ENCODE measurements around the gene SPTSSA. TPM values are rescaled to one million over a fixed set of nuclear protein-coding genes. Genes with fewer than 3 reads are reported as not detected.

The SPTSSA gene, protein sequence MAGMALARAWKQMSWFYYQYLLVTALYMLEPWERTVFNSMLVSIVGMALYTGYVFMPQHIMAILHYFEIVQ
- total RNA-seq = 14.8 and 16.5 TPM in 2 replicates

DNA sequence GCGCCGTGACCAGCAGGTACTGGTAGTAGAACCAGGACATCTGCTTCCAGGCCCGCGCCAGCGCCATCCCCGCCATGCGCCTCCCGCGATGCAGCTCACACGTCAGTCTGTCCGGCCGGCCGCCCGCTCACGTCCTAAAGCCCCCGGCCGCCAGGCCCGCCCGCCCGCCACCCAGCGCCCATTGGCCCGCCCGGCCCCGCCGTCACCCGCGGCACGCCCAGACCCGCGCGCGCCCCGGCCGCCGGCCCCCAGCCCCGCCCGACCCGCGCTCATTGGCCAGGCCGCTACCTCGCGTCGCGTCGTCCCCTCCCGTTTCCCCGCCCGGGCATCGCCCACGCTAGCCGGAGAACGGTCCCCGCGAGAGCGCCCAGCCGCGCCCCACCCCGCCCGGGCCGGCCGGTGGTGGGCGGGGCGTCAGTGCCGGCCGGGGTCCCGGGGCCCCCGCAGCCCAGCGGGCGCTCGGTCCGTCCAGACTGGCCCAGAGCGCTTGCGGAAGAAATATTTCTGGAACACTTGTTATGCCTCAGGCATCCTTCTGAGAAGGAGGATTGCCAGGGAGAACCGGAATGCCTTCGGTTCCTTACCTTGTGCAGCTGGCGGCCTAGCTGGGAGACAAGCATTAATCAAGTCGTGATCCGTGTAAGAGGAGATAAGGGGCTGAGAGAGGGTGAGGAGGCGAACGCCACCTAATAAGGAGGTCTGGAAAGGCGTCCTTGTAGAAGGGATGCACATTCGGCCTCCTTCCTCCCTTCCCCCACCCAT lies at the start of gene SPTSSA:
TSS of gene SPTSSA (minus strand) at position 109 of the 762 bp plus-strand sequence. CDS start at position 76, 33 bp downstream.

Other genes starting within 250 kb of the SPTSSA start
- gene EAPP, start 77.5 kb upstream of the SPTSSA start, total RNA-seq = 27.9 and 42.2 TPM in 2 replicates
- 170 and 179 TPM in 2 replicates for gene SNX6, start 167.9 kb upstream of the SPTSSA start, total RNA-seq

Measured in cardiac atrium fibroblast (primary cell).